Activated CD4-positive, alpha-beta memory T cell treated with anti-CD3 and anti-CD28 coated beads, Interleukin-2, amount 10 ng/mL, durations not matched to agents 7 days and 5 days (primary cell): ENCODE results near the gene SEMA3B. TPM values are rescaled to one million over a fixed set of nuclear protein-coding genes. Genes with fewer than 3 reads are reported as not detected.

Experiments used
- CTCF ChIA-PET: fragments of 350-600 bp; sonication (Branson Sonifier 250); formaldehyde crosslinking; loops from one replicate; lab custom pipeline; 2021; ENCODE audit warnings: antibody characterized with exemption, inconsistent platforms; lab: Charles Lee
- POLR2A ChIA-PET: fragments of 350-600 bp; sonication (Branson Sonifier 250); formaldehyde crosslinking; loops from one replicate; lab custom pipeline; 2021; ENCODE audit warnings: antibody characterized with exemption; lab: Charles Lee
- DNase-seq: peaks from one replicate; pipeline ENCODE4 v3.0.0-alpha.2; 2020
- H3K27ac Mint-ChIP-seq: one replicate; pipeline ENCODE4 v1.8.0; 2021; ENCODE audit warnings: mild to moderate bottlenecking, mixed read lengths
- H3K27me3 Mint-ChIP-seq: one replicate; pipeline ENCODE4 v1.8.0; 2021; ENCODE audit warnings: mixed read lengths
- H3K36me3 Mint-ChIP-seq: one replicate; pipeline ENCODE4 v1.8.0; 2021; ENCODE audit warnings: low read depth, mixed read lengths
- H3K4me1 Mint-ChIP-seq: one replicate; pipeline ENCODE4 v1.8.0; 2021; ENCODE audit warnings: mixed read lengths
- H3K4me3 Mint-ChIP-seq: one replicate; pipeline ENCODE4 v1.8.0; 2021; ENCODE audit warnings: mild to moderate bottlenecking, mixed read lengths
- H3K9me3 Mint-ChIP-seq: one replicate; pipeline ENCODE4 v1.8.0; 2021; ENCODE audit warnings: mixed read lengths
- total RNA-seq, 2 experiments: library from RNA; stranded (reverse); gene quantifications; one replicate each; pipeline ENCODE4 v1.2.3, GENCODE V29; 2021

Gene SEMA3B
- total RNA-seq, 2 experiments from 2014 or later = 0.38 to 0.55 TPM

DNA sequence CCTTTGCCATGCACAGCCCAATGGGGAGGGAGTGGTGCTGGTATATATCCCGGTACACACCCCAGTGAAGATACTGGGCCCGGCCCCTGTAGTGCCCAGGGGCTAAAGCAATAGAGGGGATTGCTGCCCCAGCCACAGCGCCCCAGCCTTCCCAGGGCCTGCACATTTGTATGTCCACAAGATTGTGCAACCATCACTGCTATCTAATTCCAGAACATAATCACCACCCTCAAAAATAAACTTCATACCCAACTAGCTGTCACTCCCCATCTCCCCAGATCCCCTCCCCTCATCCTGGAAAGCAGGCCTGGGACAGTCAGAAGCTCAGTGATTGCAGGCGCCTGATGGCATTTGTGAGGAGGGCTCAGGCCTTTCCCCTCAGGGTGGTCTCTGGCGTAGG is 19.5 kb upstream of the SEMA3B start:
- CTCF ChIA-PET = interaction anchor here (0.8 kb wide), 1 partner anchor 14 kb away, joined by 9 read pairs; no protein-coding TSS in a partner anchor
- Mint-ChIP-seq H3K4me3 (no peak overlapping the region), H3K27me3 (no peaks in the 10 kb centered on the region), H3K27ac (no peak overlapping the region), H3K4me1 (peaks cover 77% of the 10 kb centered on the region), H3K9me3 (no peaks in the 10 kb centered on the region), H3K36me3 (peaks cover 42% of the 10 kb centered on the region)
- POLR2A ChIA-PET = interaction anchor here (0.8 to 6.7 kb wide), 2 partner anchors 14 to 15 kb away, joined by 3 to 87 read pairs; partner anchors contain the start of gene GNAI2
- no peak for DNase-seq

- H3K27me3 Mint-ChIP-seq = no peaks in the 10 kb centered on the region
- H3K4me3 Mint-ChIP-seq = no peak overlapping the region
- no peaks in the 10 kb centered on the region for H3K9me3 Mint-ChIP-seq
- H3K36me3 Mint-ChIP-seq = peaks cover 47% of the 10 kb centered on the region
- CTCF ChIA-PET = interaction anchor here (1.4 to 1.5 kb wide), 2 partner anchors 10 to 24 kb away, joined by 4 to 8 read pairs; no protein-coding TSS in a partner anchor
- peaks cover 73% of the 10 kb centered on the region for H3K4me1 Mint-ChIP-seq
- POLR2A ChIA-PET = interaction anchor here (0.7 to 6.7 kb wide), 4 partner anchors 7 to 21 kb away, joined by 3 to 87 read pairs (median 4); partner anchors contain the start of gene GNAI2
- DNase-seq = no peak
- no peak overlapping the region for H3K27ac Mint-ChIP-seq
Measured at GRCh38 chr3:50250514-50250913, 18.4 kb upstream of the SEMA3B start.

DNA sequence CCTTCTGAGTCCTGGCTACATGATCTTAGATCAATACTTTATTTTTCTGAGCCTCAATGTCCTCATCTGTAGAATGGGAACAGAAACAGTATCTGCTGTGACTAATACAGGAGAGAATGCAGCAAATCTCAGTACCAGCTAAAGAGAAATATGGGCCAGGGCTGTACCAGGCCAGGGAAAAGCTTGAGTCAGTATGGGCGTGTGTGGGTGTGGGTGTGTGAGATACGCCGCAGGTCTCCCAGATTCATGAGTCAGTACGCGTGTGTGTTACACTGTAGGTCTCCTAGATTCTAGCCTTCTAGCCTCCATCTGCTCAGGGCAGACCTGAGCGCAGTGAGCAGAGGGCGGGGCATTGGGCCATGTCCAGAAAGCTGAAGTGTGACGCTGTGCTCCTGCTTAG is 17.7 kb upstream of the SEMA3B start:
- H3K27me3 Mint-ChIP-seq = no peaks in the 10 kb centered on the region
- ChIA-PET CTCF (interaction anchor here (0.7 to 1.5 kb wide), 3 partner anchors 9 to 48 kb away, joined by 3 to 8 read pairs (median 4); partner anchors contain the start of genes HYAL3 and NAA80), POLR2A (interaction anchor here (0.8 to 6.7 kb wide), 3 partner anchors 8 to 15 kb away, joined by 3 to 87 read pairs (median 4); partner anchors contain the start of gene GNAI2)
- H3K4me3 Mint-ChIP-seq = no peak overlapping the region
- H3K9me3 Mint-ChIP-seq = no peaks in the 10 kb centered on the region
- peaks cover 66% of the 10 kb centered on the region for H3K4me1 Mint-ChIP-seq
- DNase-seq = no peak
- peaks cover 50% of the 10 kb centered on the region for H3K36me3 Mint-ChIP-seq
- peak overlapping the region; percentile 52 for H3K27ac Mint-ChIP-seq

DNA sequence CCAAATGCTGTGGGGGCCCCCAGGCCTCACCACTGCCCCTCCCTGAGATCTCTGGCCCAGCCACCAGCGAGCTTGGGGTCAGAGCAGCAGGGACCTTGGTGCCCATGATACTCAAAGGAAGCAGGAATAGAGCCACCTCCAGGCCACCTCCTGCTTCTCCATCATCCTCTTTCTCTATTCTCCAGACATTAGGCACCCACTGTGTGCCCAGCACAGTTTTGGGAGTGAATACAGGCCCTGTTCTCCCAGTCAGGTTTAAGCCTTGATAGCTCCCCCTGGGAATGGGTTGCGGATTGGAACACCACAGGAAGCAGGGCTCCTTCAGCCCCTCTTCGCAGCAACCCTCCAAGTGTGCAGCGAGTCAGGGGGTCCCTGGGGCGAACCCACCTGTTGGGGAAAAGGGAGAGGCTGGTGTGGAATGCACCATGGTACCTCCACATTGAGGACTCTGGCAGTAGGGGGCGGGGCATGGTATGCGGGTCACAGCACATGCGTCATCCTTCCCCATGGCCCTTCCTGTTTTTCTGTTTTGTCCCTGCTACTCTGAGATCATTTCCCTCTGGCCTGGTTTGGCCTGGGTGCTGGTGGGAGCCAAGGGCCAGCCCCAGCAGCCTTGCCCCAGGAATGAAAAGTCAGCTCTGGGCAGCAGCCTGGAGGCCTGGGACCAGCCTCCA is 14.2 kb upstream of the SEMA3B start:
- POLR2A ChIA-PET = interaction anchor here (1.0 to 5.3 kb wide), 2 partner anchors 8 to 15 kb away, joined by 3 to 20 read pairs; no protein-coding TSS in a partner anchor
- H3K27me3 Mint-ChIP-seq = no peaks in the 10 kb centered on the region
- peaks cover 73% of the 10 kb centered on the region for H3K36me3 Mint-ChIP-seq
- peaks cover 43% of the 10 kb centered on the region for H3K4me1 Mint-ChIP-seq
- CTCF ChIA-PET = interaction anchor here (1.0 to 2.0 kb wide), 3 partner anchors 8 to 60 kb away, joined by 3 to 14 read pairs (median 4); no protein-coding TSS in a partner anchor
- H3K27ac Mint-ChIP-seq = peak overlapping the region; percentile 68
- no peak overlapping the region for H3K4me3 Mint-ChIP-seq
- H3K9me3 Mint-ChIP-seq = no peaks in the 10 kb centered on the region
- DNase-seq = peak; percentile 34

- Mint-ChIP-seq H3K9me3 (no peaks in the 10 kb centered on the region), H3K36me3 (peaks cover 70% of the 10 kb centered on the region), H3K4me1 (peaks cover 40% of the 10 kb centered on the region), H3K4me3 (no peak overlapping the region), H3K27me3 (no peaks in the 10 kb centered on the region), H3K27ac (peak overlapping the region; percentile 68)
- ChIA-PET CTCF (interaction anchor here (1.0 to 2.0 kb wide), 4 partner anchors 8 to 61 kb away, joined by 3 to 14 read pairs (median 4); no protein-coding TSS in a partner anchor), POLR2A (interaction anchor here (0.8 to 5.3 kb wide), 3 partner anchors 8 to 15 kb away, joined by 3 to 20 read pairs (median 4); no protein-coding TSS in a partner anchor)
- no peak for DNase-seq
Measured at GRCh38 chr3:50255251-50255615, 13.7 kb upstream of the SEMA3B start.

DNA sequence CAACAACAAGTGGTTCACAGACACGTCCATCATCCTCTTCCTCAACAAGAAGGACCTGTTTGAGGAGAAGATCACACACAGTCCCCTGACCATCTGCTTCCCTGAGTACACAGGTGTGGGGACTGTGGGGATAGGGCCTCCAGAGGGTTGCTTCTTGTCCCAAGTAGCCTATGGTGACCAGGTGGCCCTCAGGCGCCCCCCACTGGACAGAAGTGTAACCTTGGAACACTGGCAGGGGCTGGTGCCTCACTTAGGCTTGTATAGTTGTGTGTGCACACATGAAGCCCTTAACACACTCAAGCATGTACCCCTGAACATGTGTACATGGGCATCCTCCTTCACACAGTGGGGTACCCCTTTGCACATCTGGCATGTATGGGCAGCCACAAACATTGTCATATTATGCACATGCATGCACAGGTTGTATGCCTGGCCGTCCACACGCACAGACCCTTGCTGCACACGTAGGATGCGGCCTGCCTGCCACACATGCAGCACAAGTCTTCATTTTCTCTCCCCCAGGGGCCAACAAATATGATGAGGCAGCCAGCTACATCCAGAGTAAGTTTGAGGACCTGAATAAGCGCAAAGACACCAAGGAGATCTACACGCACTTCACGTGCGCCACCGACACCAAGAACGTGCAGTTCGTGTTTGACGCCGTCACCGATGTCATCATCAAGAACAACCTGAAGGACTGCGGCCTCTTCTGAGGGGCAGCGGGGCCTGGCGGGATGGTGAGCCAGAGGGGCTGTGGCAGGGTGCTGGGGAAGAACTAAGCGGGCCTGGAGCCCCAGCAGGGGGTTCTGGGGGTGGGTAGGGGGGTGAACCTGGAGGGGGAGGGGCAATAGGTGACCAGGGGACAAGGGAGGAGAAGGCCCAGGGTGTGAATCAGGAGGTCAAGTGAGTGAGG is 11.7 kb upstream of the SEMA3B start:
- peaks cover 60% of the 10 kb centered on the region for H3K36me3 Mint-ChIP-seq
- peaks cover 31% of the 10 kb centered on the region for H3K4me1 Mint-ChIP-seq
- DNase-seq = peak; percentile 43
- POLR2A ChIA-PET = interaction anchor here (2.5 to 5.3 kb wide), 2 partner anchors 10 to 29 kb away, joined by 12 to 20 read pairs; no protein-coding TSS in a partner anchor
- H3K27me3 Mint-ChIP-seq = no peaks in the 10 kb centered on the region
- CTCF ChIA-PET = interaction anchor here (1.0 to 3.5 kb wide), 8 partner anchors 10 to 65 kb away, joined by 3 to 29 read pairs (median 3); partner anchors contain the start of gene GNAI2
- no peaks in the 10 kb centered on the region for H3K9me3 Mint-ChIP-seq
- H3K4me3 Mint-ChIP-seq = no peak overlapping the region
- H3K27ac Mint-ChIP-seq = peak overlapping the region; percentile 5

- no peak overlapping the region for H3K27ac Mint-ChIP-seq
- POLR2A ChIA-PET = interaction anchor here (2.5 to 5.3 kb wide), 2 partner anchors 11 to 30 kb away, joined by 12 to 20 read pairs; no protein-coding TSS in a partner anchor
Measured at GRCh38 chr3:50258029-50258680, 10.8 kb upstream of the SEMA3B start.

GRCh38 chr3:50258979-50259378 is 10.0 kb upstream of the SEMA3B start:
- H3K27ac Mint-ChIP-seq = peak overlapping the region; percentile 45
- no peaks in the 10 kb centered on the region for H3K27me3 Mint-ChIP-seq
- DNase-seq = no peak
- H3K4me3 Mint-ChIP-seq = no peak overlapping the region
- ChIA-PET CTCF (interaction anchor here (0.6 to 3.5 kb wide), 10 partner anchors 12 to 551 kb away, joined by 3 to 29 read pairs (median 3); partner anchors contain the start of gene GNAI2), POLR2A (interaction anchor here (1.4 to 5.3 kb wide), 3 partner anchors 12 to 78 kb away, joined by 3 to 20 read pairs (median 12); no protein-coding TSS in a partner anchor)
- H3K9me3 Mint-ChIP-seq = no peaks in the 10 kb centered on the region
- peaks cover 22% of the 10 kb centered on the region for H3K4me1 Mint-ChIP-seq
- H3K36me3 Mint-ChIP-seq = peaks cover 51% of the 10 kb centered on the region

More at GRCh38 chr3:50258029-50258680, 10.8 kb upstream of the SEMA3B start:
- peaks cover 59% of the 10 kb centered on the region for H3K36me3 Mint-ChIP-seq
- H3K4me3 Mint-ChIP-seq = no peak overlapping the region
- H3K4me1 Mint-ChIP-seq = peaks cover 31% of the 10 kb centered on the region
- H3K9me3 Mint-ChIP-seq = no peaks in the 10 kb centered on the region
- CTCF ChIA-PET = interaction anchor here (0.6 to 3.5 kb wide), 12 partner anchors 11 to 550 kb away, joined by 3 to 29 read pairs (median 3); no protein-coding TSS in a partner anchor
- DNase-seq = no peak
- no peaks in the 10 kb centered on the region for H3K27me3 Mint-ChIP-seq

DNA sequence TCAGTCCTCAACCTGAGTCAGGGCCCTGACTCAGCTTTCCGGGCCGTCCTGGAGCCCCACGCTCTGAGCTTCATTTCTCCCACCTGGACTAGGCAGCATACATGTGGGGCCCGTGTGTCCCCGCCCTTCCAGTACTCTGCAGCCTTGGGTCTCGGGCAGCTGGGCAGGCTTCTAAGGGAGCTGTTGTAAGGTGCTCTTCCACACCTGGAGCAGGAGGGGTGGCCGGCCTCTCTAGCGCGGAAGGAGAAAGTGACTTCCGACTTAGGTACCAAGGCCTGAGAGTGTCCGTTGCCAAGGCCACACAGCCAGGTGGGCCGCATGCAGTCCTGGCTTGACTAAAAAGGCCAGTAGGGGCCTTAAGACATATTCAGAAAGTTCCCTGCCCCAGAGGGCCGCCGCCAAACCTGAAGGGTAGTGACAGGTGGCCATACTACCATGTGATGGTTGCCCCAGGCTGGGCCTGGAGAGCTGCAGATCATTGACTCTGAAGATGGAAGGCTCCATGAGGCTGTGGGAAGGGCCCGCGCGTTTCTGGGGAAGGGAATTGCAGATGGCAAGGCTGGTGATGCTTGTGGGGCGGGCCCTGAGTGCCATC is 9.4 kb upstream of the SEMA3B start:
- Mint-ChIP-seq H3K27me3 (no peaks in the 10 kb centered on the region), H3K4me1 (peaks cover 17% of the 10 kb centered on the region), H3K4me3 (peak overlapping the region; percentile 60), H3K27ac (peak overlapping the region; percentile 71), H3K36me3 (peaks cover 47% of the 10 kb centered on the region), H3K9me3 (no peaks in the 10 kb centered on the region)
- DNase-seq = no peak
- CTCF ChIA-PET = interaction anchor here (0.7 to 3.5 kb wide), 10 partner anchors 8 to 67 kb away, joined by 3 to 29 read pairs (median 3); partner anchors contain the start of gene GNAI2
- POLR2A ChIA-PET = interaction anchor here (1.2 to 5.3 kb wide), 4 partner anchors 12 to 78 kb away, joined by 3 to 20 read pairs (median 7); no protein-coding TSS in a partner anchor

DNA sequence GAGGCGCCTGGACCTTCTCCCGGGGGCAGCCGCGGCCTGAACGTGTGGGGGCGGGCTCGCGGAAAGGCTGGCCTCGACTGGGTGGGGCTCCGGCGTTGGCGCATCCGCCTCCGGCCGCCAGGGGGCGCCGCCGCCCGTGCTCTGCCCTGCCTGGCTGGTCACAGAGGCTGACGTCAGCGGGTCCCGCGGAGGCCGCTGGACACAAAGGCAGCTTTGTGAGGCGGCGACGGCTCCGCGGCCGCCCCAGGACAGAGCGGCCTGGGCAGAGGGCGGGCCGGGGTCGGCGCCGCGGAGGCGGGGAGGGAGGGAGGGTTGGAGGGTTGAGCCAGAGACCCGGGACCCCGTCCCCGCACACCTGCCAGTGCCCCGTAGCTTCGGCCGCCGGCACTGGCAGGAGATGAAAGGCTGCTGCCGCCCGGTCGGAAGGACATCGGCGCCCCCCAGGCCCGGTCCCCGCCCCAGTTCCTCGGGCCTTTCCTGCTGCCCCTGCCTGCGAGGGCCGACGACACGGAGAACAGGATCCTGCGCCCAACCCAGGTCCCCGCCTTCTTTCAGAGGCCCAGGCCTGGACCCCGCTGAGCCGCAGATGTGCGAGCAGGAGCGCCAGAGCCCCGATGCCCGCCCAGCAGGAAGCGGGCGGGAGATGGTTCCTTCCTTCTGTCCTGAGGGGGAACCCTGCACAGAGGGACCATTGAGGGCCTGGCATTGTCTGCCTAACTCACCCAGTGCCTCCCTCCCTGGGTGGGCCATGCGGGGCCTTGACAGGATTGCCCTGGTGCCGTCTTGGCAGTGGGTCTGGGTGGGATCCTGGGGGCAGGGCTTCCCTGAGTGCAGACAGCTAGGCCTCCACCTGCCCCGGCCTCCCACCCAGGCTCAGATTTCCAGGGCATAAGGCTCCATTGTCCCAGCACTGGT is 8.7 kb upstream of the SEMA3B start:
- POLR2A ChIA-PET = interaction anchor here (1.2 to 1.8 kb wide), 3 partner anchors 13 to 77 kb away, joined by 3 to 10 read pairs (median 4); no protein-coding TSS in a partner anchor
- peak; percentile 87 for DNase-seq
- H3K4me3 Mint-ChIP-seq = peak overlapping the region; percentile 60
- no peaks in the 10 kb centered on the region for H3K9me3 Mint-ChIP-seq
- CTCF ChIA-PET = interaction anchor here (0.5 to 3.5 kb wide), 8 partner anchors 9 to 1859 kb away, joined by 3 to 29 read pairs (median 4); partner anchors contain the start of gene GNAI2
- H3K36me3 Mint-ChIP-seq = peaks cover 41% of the 10 kb centered on the region
- no peak overlapping the region for H3K27ac Mint-ChIP-seq
- H3K4me1 Mint-ChIP-seq = peaks cover 12% of the 10 kb centered on the region
- H3K27me3 Mint-ChIP-seq = no peaks in the 10 kb centered on the region
